Adrenal gland (tissue), 12 donors: ENCODE data around the gene HAP1. TPM values are rescaled to one million over a fixed set of nuclear protein-coding genes. Genes with fewer than 3 reads are reported as not detected.

Experiments used
- DNase-seq, 7 donors: peaks; one replicate each; pipeline ENCODE4 v3.0.0-alpha.2; 2019 to 2020
- H3K27ac ChIP-seq, 5 donors: fragments of 200-600 bp; sonication (generic) in 4 of 5; 1 replicate in 3 of 5; 2 replicates in 2 of 5; pipeline versions ENCODE4 v1.5.1 to v1.8.0; 2016 to 2020; ENCODE audit warnings: mild to moderate bottlenecking in 1 of 5
- H3K27me3 ChIP-seq: fragments of 200-600 bp; 2 replicates; pipeline ENCODE4 v1.8.0; 2021
- H3K36me3 ChIP-seq, 2 donors: fragments of 200-600 bp; replicated peaks in 1 of 2; 1 replicate in 1 of 2; 2 replicates in 1 of 2; pipeline versions ENCODE4 v1.5.1 to v1.8.0; 2018 to 2022
- H3K4me1 ChIP-seq, 2 donors: fragments of 200-600 bp; replicated peaks in 1 of 2; 1 replicate in 1 of 2; 2 replicates in 1 of 2; pipeline versions ENCODE4 v1.5.1 to v1.8.0; 2018 to 2021
- H3K4me3 ChIP-seq, 4 donors: fragments of 200-600 bp; sonication (generic) in 3 of 4; one replicate each; pipeline ENCODE4 v1.5.1; 2016 to 2018
- H3K9me3 ChIP-seq, 3 donors: fragments of 200-600 bp; sonication (generic) in 1 of 3; replicated peaks in 1 of 3; 1 replicate in 2 of 3; 2 replicates in 1 of 3; pipeline versions ENCODE4 v1.5.1 to v1.8.0; 2016 to 2021
- CTCF ChIP-seq, 6 experiments: fragments of 450-650 bp in 4 of 6; fragments of 200-600 bp in 2 of 6; sonication (generic) in 1 of 6; IDR thresholded peaks; 1 replicate in 5 of 6; 2 replicates in 1 of 6; pipeline versions ENCODE4 v1.5.1 to v1.8.0; 2016 to 2021; ENCODE audit warnings: antibody characterized with exemption in 6 of 6, mild to moderate bottlenecking in 2 of 6, moderate library complexity in 1 of 6
- POLR2A ChIP-seq, 2 donors: fragments of 450-650 bp; IDR thresholded peaks; one replicate each; pipeline ENCODE4 v1.6.1; 2017; ENCODE audit warnings: antibody characterized with exemption in 2 of 2, mild to moderate bottlenecking in 2 of 2, moderate library complexity in 1 of 2
- WGBS, 4 donors: extraction: QIAGEN DNeasy Blood & Tissue Kit in 2 of 4; methylation state at CpG; one replicate each; pipeline versions ENCODE4 v1.1.5 to v1.1.7; 2013 to 2017; 5-methylcytosine and 5-hydroxymethylcytosine counted together
- intact Hi-C, 2 donors: fragments of 100-400 bp; cut with DNase I; formaldehyde crosslinking; loops; one replicate each; pipeline versions ENCODE4 v1.14.1 to v1.15.0; 2022 to 2023
- polyA plus RNA-seq, 3 donors: library from polyadenylated mRNA; stranded (reverse); fragments of 200-250 nt in 2 of 3; fragments of 350-450 nt in 1 of 3; fragmentation: Illumina TruSeq in 1 of 3; extraction: RNeasy Lipid Tissue Mini Kit (QIAGEN cat#74804) in 1 of 3; gene quantifications; one replicate each; pipeline ENCODE4 v1.2.3, GENCODE V29; 2013 to 2014
- total RNA-seq, 9 donors: library from RNA; depleted of rRNA in 4 of 9; stranded (reverse); fragments of >200 nt in 4 of 9; fragments of 120-200 nt in 1 of 9; fragmentation: NEBNext Ultra II Directional in 1 of 9; extraction: Animal tissue kit (Norgen Biotek cat#: 25700) in 1 of 9; gene quantifications; one replicate each; pipeline versions ENCODE4 v1.1.0 to v1.2.4, GENCODE V29; 2013 to 2023
- donor health status: healthy with polysubstance abuse.
- donor health status: Bipolar disorder and iron deficiency.
- donor health status: DM: yes; HTN: yes; CAD: no.
- donor health status: DM: no; HTN: no; CAD: no.
- donor health status: DM: no; HTN: no; CAD: no.
- donor health status: DM: yes; HTN: yes; CAD: no.

Gene HAP1
- total and polyA plus RNA-seq, 12 donors, result 0.17 to 2.8 (median 0.65) TPM; not detected in 1

- Histone ChIP-seq H3K4me1 (peaks cover 5 to 14% of the 10 kb centered on the region in 2 donors), H3K27ac (no peak overlapping the region), H3K36me3 (no peaks in the 10 kb centered on the region), H3K4me3 (no peak overlapping the region), H3K27me3 (peaks cover 31% of the 10 kb centered on the region), H3K9me3 (no peaks in the 10 kb centered on the region)
- DNase-seq, result peak; percentile 71 to 90 (median 80)
- WGBS, 4 donors, result 19 to 32% (median 26%) methylated on average over 7 to 10 of the region's 10 CpGs
- intact Hi-C loops, result loop anchor here in 1 of 2 donors (2.0 to 10.0 kb wide), 3 partner anchors 63 to 217 kb away; no protein-coding TSS in a partner anchor
- TF ChIP-seq CTCF (IDR thresholded peaks at IDR 0.05), result peak; percentile 93 to 98 (median 98)
- TF ChIP-seq POLR2A (IDR thresholded peaks at IDR 0.05), result no peak
Measured at GRCh38 chr17:41738077-41738800, 3.8 kb upstream of the HAP1 start.

- Histone ChIP-seq H3K27me3 (peaks cover 31% of the 10 kb centered on the region), H3K27ac (no peak overlapping the region), H3K9me3 (no peaks in the 10 kb centered on the region), H3K36me3 (no peaks in the 10 kb centered on the region), H3K4me3 (no peak overlapping the region), H3K4me1 (peaks cover 5 to 14% of the 10 kb centered on the region in 2 donors)
- 18 to 47% (median 41%) methylated on average over 3 to 5 of the region's 5 CpGs for WGBS, 4 donors
- TF ChIP-seq POLR2A (IDR thresholded peaks at IDR 0.05) (no peak), CTCF (IDR thresholded peaks at IDR 0.05) (no peak)
- DNase-seq, result no peak
- intact Hi-C loops, result loop anchor here (2.0 to 10.0 kb wide), 4 partner anchors 63 to 217 kb away; no protein-coding TSS in a partner anchor
Measured at GRCh38 chr17:41737680-41738023, 3.2 kb upstream of the HAP1 start.

DNA sequence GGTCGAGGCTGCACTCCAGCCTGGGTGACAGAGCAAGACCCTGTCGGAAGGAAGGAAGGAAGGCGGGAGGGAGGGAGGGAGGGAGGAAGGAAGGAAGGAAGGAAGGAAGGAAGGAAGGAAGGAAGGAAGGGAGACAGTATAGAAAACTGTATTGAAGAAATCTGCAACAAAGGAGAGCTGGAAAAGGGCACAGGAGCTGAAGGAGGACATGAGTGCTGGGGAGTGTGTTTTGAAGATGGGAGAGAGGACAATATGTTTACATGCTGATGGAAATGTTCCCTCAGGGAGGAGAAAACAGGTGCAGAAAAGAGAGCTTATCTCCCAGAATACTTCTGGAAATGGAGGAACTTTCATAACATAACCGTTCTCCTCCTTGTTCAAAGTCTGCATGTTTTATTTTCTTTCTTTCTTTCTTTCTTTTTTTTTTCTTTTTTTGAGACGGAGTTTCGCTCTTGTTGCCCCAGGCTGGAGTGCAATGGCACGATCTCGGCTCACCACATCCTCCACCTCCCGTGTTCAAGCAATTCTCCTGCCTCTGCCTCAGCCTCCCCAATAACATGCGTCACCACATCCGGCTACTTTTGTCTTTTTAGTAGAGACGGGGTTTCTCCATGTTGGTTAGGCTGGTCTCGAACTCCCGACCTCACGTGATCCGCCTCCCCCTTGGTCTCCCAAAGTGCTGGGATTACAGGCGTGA lies 2.7 kb upstream of the HAP1 start:
- no peak overlapping the region for H3K27ac ChIP-seq
- no peak for TF ChIP-seq CTCF (IDR thresholded peaks at IDR 0.05)
- no peak for TF ChIP-seq POLR2A (IDR thresholded peaks at IDR 0.05)
- no peaks in the 10 kb centered on the region for H3K9me3 ChIP-seq
- intact Hi-C loops, result loop anchor here (2.0 to 10.0 kb wide), 3 partner anchors 66 to 218 kb away; no protein-coding TSS in a partner anchor
- H3K4me3 ChIP-seq, result no peak overlapping the region
- H3K4me1 ChIP-seq, result peaks cover 5 to 14% of the 10 kb centered on the region in 2 donors
- peaks cover 31% of the 10 kb centered on the region for H3K27me3 ChIP-seq
- WGBS, 4 donors, result 55 to 69% (median 60%) methylated on average over 17 of the region's 17 CpGs
- no peaks in the 10 kb centered on the region for H3K36me3 ChIP-seq
- DNase-seq, result no peak

DNA sequence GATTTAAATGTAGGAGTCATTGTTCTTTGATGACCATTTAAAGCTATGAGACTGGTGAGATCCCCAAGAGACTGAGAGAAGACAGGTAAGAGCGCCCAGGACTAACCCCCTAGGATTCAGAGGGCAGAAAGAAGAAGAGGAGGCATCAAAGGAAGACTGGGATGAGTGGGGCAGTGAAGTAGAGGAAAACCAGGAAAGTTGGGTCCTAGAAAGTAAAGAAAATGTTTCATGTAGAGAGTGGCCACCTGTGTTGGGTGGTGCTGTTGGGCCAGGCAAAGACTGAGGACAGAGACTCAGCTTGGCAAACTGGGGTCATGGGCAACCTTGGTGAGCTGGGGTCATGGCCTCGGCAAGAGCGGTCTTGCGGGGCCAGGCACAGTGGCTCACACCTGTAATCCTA lies 1.3 kb upstream of the HAP1 start:
- no peaks in the 10 kb centered on the region for H3K9me3 ChIP-seq
- no peaks in the 10 kb centered on the region for H3K36me3 ChIP-seq
- intact Hi-C loops, result loop anchor here (2.0 to 10.0 kb wide), 3 partner anchors 67 to 219 kb away; no protein-coding TSS in a partner anchor
- H3K4me1 ChIP-seq, result peaks cover 5 to 14% of the 10 kb centered on the region in 2 donors
- no peak for DNase-seq
- TF ChIP-seq CTCF (IDR thresholded peaks at IDR 0.05) (no peak), POLR2A (IDR thresholded peaks at IDR 0.05) (no peak)
- no peak overlapping the region for H3K4me3 ChIP-seq
- peaks cover 31% of the 10 kb centered on the region for H3K27me3 ChIP-seq
- WGBS, 4 donors, result 66 to 90% (median 70%) methylated on average over 4 of the region's 4 CpGs
- no peak overlapping the region for H3K27ac ChIP-seq
